ENCODE data around the gene HNMT.

GRCh38 chr2:137925599-137925998, 38.7 kb upstream of the HNMT start:
- no peak for TF ChIP-seq CTCF (IDR thresholded peaks at IDR 0.05)
- no peak for TF ChIP-seq REST (IDR thresholded peaks at IDR 0.05; ENCODE audit: insufficient read depth in 1 of 2, low read depth in 2 of 2, low read length in 1 of 2)
- no peak for TF ChIP-seq TCF7L2 (IDR thresholded peaks at IDR 0.05; ENCODE audit: low read depth, low read length)
